GM23338 (cell line): ENCODE measurements around the gene KDELR1.
A peak's percentile ranks its signal among the peaks of the same experiment; 100 is the strongest.

ENCODE experiments used
- CREB1 ChIP-seq: fragments of 250-450 bp; sonication (Bioruptor Pico); IDR thresholded peaks from 2 replicates; pipeline ENCODE4 v1.5.0; 2020; ENCODE audit warnings: low read depth, mild to moderate bottlenecking, moderate library complexity
- CTCF ChIP-seq, 2 experiments: fragments of 200-600 bp in 1 of 2; sonication (generic) in 1 of 2; conservative IDR thresholded peaks; 2 replicates each; pipeline versions ENCODE4 v1.5.1 to v1.6.1; 2016 to 2017; ENCODE audit warnings: antibody characterized with exemption in 2 of 2, low read depth in 2 of 2, mild to moderate bottlenecking in 2 of 2, moderate library complexity in 1 of 2
- ETS1 ChIP-seq: IDR thresholded peaks from 2 replicates; pipeline ENCODE4 v1.6.1; 2016; ENCODE audit warnings: antibody characterized with exemption
- EZH2 ChIP-seq: fragments of 200-600 bp; sonication (generic); IDR thresholded peaks from one replicate; pipeline ENCODE4 v1.8.0; 2017; ENCODE audit warnings: antibody characterized with exemption, mild to moderate bottlenecking, low read depth; ENCODE audit not compliant: unreplicated experiment
- EZH2phosphoT487 ChIP-seq: fragments of 200-600 bp; sonication (generic); IDR thresholded peaks from one replicate; pipeline ENCODE4 v1.8.1; 2018; ENCODE audit warnings: antibody characterized with exemption; ENCODE audit not compliant: unreplicated experiment
- JUNB ChIP-seq: IDR thresholded peaks from one replicate; pipeline ENCODE4 v1.6.1; 2016; ENCODE audit warnings: antibody characterized with exemption; ENCODE audit not compliant: unreplicated experiment
- NANOG ChIP-seq: IDR thresholded peaks from 2 replicates; pipeline ENCODE4 v1.6.1; 2016; ENCODE audit warnings: antibody characterized with exemption, borderline replicate concordance
- POLR2AphosphoS5 ChIP-seq: IDR thresholded peaks from 2 replicates; pipeline ENCODE4 v1.6.1; 2016; ENCODE audit warnings: antibody characterized with exemption, low read depth
- REST ChIP-seq: IDR thresholded peaks from one replicate; pipeline ENCODE4 v1.6.1; 2018; ENCODE audit warnings: antibody characterized with exemption; ENCODE audit not compliant: unreplicated experiment
- STAT1 ChIP-seq: IDR thresholded peaks from one replicate; pipeline ENCODE4 v1.6.1; 2016; ENCODE audit warnings: antibody characterized with exemption; ENCODE audit not compliant: unreplicated experiment
- ZNF114 ChIP-seq: fragments of 250-450 bp; sonication (Bioruptor Pico); IDR thresholded peaks from 2 replicates; pipeline ENCODE4 v1.5.0; 2020; ENCODE audit warnings: mild to moderate bottlenecking, moderate library complexity
- ZNF331 ChIP-seq: fragments of 250-450 bp; sonication (Bioruptor Pico); IDR thresholded peaks from 2 replicates; pipeline ENCODE4 v1.5.0; 2020; ENCODE audit warnings: low read depth, mild to moderate bottlenecking, moderate library complexity
- ZNF462 ChIP-seq: fragments of 250-450 bp; sonication (Bioruptor Pico); IDR thresholded peaks from 2 replicates; pipeline ENCODE4 v1.5.0; 2020; ENCODE audit warnings: mild to moderate bottlenecking, moderate library complexity

GRCh38 chr19:48396016-48396823 is 4.9 kb upstream of the KDELR1 start:
- TF ChIP-seq CTCF (conservative IDR thresholded peaks at IDR 0.05; ENCODE audit: low read depth in 2 of 2): no peak
- no peak for TF ChIP-seq CREB1 (CRISPR knock-in tag)
- TF ChIP-seq JUNB: no peak
- TF ChIP-seq REST: no peak
- no peak for TF ChIP-seq EZH2phosphoT487
- TF ChIP-seq EZH2: no peak
- TF ChIP-seq ZNF114 (CRISPR knock-in tag): no peak
- no peak for TF ChIP-seq ZNF331 (CRISPR knock-in tag)
- peak; percentile 5 for TF ChIP-seq POLR2AphosphoS5
- TF ChIP-seq STAT1: no peak
- TF ChIP-seq NANOG: no peak
- no peak for TF ChIP-seq ZNF462
- TF ChIP-seq ETS1: no peak
